ENCODE data around the gene CCDC85A. TPM values are rescaled to one million over a fixed set of nuclear protein-coding genes. Genes with fewer than 3 reads are reported as not detected.
"Not testable (repeated sequence)": the region's sequence is repeated elsewhere in the genome, so short reads cannot be mapped to it uniquely, and the experiment has no call there.

The CCDC85A gene
- polyA plus RNA-seq (ENCODE audit: insufficient read length in 4 of 4), result 1 to 10 TPM; 1.3 to 2.0 (median 1.7) TPM

- peak; percentile 56 to 74 (median 64) for DNase-seq (ENCODE audit: low read depth in 4 of 4, low spot score in 3 of 4)
Measured at GRCh38 chr2:56183643-56184499, at the start of gene CCDC85A. CCDC85A (plus strand) TSS chr2:56183990; CDS start chr2:56184625, 635 bp downstream.

GRCh38 chr2:56134861-56135260 is 48.9 kb upstream of the CCDC85A start:
- no peak for DNase-seq (ENCODE audit: low read depth in 4 of 4, low spot score in 3 of 4)

GRCh38 chr2:56142497-56143061 is 41.2 kb upstream of the CCDC85A start:
- not testable (repeated sequence) for DNase-seq (ENCODE audit: low read depth in 4 of 4, low spot score in 3 of 4)

DNA sequence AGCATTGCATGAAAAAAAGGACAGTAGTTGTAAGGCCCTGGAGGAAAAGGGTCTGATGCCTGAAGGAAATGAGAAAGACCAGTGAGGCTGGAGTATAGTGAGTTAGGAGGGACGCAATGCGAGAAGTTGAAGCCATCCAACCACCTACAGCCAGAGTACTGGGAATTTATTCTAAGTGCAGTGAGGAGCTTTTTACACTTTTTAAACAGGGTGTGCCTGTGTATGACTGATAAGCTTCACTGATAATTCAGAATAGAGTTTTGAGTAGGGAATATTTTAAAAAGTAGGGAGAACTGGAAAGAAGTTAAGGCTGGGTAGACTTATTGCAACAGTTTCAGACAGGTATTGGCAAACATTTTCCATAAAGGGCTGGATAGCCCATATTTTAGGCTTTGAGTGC is 35.9 kb upstream of the CCDC85A start:
- DNase-seq (ENCODE audit: low read depth in 4 of 4, low spot score in 3 of 4), result no peak

DNA sequence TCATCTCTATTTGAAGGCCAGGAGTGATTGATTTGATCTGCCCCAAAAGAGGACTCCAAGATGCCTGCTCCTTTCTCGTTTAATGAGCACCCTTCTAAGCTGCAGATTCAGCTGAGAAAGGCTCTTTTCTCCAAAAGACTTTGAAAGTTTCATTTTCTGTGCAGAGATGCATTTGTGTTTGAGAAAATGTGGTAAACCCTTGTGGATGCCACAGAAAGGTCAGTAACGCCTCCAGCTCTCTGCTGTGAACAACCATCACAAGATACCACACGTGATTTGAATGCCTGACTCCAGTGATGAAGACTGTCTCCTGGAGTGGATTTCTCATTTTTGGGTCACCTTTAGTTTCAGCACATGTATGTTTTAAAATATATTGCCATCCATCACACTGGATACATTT is 35.0 kb upstream of the CCDC85A start:
- DNase-seq (ENCODE audit: low read depth in 4 of 4, low spot score in 3 of 4), result no peak

DNA sequence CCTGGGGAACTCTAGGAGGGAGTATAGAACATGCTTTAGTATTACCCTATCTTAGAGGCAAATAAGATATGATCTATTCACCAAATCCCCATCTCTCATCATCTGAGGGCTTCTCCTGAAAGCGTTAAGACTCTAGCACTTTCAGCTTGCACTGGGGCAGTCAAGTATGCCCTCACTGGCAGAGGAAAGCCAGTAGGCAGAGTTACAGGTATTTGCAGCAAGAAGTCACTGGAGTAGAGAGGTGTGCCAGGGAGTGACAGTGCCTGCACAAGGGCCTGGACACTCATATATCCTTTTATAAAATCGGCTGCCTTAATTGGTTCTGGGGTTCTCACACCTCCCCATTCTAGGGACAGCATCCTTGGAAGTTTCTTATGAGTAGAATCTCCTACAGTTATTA is 31.9 kb upstream of the CCDC85A start:
- no peak for DNase-seq (ENCODE audit: low read depth in 4 of 4, low spot score in 3 of 4)

DNA sequence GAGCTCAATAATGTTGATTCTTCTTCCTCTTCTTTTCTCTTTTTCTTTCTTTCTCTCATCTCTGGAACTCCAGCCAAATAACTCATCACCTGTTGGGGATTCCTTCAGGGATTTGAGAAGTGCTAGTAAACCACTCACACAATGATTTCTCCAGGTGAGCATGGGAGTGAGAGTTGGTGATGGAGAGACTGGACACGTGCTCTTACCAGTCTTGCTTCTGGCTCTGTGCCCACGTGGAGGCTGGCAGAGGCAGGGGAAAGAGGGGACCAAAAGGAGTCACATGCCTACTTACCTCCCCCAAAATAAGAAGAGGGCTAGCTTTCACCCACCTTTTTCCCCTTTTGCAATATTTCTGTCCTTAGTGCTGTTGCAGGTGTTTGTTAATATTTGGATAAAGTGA is 28.6 kb upstream of the CCDC85A start:
- no peak for DNase-seq (ENCODE audit: low read depth in 4 of 4, low spot score in 3 of 4)

DNA sequence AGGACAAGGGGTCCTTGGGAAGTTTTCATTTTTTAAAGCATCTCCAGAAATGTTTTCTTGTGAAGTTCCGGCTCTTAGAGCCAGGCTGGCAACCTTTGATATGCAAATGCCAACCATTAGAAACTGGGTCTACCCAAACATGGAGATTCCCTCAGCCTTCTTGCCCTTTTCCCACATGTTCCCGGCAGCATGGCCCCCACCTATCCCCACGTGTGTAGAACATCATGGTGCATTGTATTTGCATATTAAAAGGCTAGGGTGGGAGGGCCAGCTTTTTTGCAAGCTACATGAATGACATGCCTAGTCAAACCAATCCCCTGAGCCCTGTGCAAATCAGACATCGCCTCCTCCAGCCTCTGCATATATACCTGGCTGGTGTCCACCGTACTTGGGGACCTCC is 23.9 kb upstream of the CCDC85A start:
- not testable (repeated sequence) for DNase-seq (ENCODE audit: low read depth in 4 of 4, low spot score in 3 of 4)

DNA sequence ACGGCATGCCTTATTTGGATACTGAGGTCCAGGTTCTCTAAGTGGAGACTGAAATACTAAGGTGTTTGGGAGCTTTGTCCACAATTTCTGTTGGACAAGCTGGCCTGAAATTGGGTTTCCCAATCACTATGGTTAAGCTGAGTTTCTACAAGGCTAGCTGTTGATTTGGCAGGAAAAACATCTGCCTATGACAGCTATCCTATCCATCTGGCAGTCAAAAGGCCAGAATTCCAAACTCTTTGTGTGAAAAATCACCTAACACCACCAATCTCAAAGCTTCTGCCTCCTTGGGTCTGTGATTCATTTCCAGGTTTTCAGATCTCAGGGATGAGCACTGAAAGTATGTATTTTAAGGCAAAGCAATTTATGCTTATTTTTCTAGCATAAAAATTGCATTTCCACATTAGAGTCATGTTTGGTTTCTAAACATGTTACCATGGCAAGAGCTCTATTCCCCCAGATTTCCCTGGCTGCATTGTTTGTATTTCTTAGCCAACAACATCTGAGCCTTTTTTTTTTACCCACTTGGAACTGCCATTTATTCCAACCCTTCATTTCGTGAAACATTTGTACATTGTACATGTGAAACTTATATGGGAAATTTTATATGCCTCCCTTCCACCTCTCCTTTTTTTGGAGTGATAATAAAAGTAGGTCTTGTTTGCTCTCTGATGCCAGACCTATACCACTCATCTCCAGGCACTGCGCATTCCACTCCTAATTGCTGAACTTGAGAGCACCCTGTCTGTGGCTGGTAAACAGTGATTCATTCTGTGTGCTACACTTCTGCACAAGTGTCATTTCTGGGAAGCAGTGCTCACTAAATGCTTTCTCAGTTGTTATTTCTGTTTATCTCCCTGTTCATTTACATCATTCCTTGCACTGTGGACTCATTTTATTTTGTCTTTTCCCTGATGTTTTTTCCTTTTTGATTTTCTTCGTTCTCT is 15.9 kb upstream of the CCDC85A start:
- DNase-seq (ENCODE audit: low read depth in 4 of 4, low spot score in 3 of 4), result no peak

DNA sequence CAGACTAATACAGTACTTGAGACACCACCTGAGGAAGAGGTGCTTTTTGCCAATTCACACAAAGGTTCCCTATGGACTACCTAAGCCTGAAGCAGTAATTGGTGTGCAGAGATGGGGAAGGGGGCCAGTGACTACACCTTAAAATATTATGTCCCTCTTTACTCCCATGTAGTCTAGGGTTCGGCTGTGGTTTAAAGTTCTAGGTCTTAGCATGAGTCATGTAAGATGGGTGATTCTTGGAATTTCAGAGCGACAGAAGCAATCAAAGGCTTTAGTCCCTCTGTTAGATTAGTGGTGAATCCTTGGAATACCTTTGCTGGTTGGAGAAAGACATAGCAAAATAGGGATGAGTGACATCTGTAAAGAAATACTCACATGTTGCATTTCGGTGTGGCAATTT is 14.3 kb upstream of the CCDC85A start:
- no peak for DNase-seq (ENCODE audit: low read depth in 4 of 4, low spot score in 3 of 4)

DNA sequence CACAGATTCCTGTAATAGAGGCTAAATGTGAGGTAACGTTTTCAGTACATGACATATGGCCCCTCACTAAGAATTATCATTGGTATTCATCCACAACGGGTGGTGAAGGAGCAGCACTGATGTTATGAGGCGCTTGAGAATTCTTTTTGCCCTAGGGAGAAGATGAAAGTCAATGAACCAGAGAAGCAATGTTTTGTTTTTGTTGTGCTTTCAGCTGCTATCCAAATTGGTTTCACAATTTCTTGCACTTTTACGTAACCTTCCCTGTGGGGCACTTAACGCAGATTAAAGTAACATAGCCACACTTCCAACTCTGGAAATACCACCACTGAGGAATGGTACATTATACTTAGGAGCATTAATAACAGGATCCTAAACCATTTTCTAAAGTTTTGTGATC is 13.3 kb upstream of the CCDC85A start:
- no peak for DNase-seq (ENCODE audit: low read depth in 4 of 4, low spot score in 3 of 4)

DNA sequence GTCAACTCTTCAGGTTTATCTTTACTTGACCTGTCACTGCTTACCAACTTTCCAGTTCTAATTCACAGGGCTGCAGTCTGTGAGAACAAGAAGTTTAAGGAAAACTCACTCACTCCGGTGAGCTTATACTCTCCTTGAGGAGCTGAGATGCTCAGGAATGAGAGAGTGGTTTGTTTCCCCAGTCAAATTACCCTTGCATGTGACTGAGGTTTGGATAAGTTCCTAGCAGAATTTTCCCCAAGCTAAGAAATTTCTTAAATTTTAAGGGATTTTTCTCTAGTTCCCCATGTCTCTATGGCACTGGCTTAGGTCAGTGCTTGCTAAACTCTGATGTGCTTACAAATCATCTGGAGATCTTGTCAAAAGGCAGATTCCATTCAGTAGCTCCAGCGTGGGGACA is 12.8 kb upstream of the CCDC85A start:
- DNase-seq (ENCODE audit: low read depth in 4 of 4, low spot score in 3 of 4), result no peak

- no peak for DNase-seq (ENCODE audit: low read depth in 4 of 4, low spot score in 3 of 4)
Measured at GRCh38 chr2:56175779-56176178, 8.0 kb upstream of the CCDC85A start.

DNA sequence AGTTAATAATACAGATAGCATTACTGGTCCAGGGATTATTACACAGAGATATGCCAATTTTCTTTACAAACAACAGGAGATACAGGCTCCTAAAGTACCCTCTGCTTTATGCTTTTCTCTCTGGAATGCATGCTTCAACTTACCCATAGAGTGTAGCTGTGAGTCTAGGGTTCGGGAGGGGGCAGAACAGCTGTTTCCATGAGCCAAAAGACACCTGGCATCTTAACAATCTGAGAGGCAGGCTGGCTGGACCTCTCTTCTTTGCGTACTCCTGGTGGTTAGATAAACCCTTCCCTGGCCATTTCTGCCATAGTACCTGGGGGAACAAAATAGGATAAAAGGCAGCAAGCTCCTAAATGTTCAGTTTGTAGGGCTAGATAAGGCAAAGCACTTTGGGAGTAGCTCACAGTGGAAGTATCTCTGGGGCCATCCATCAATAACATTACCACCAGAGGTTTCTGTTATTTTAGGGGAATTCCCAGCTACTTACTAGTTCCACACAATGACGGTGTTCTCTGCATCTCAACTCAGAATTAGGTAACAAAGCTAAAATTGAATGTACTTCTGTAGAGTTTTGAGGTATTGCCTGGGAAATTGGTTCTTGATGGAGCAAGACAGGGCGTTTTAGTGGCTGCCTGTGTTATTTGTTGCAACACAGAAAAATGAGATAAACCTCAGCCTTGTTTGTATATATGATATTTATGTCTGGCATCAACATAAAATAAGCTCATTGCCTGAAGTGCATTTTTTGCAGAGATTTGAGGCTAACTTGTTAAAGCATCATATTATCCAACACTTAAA is 6.2 kb upstream of the CCDC85A start:
- DNase-seq (ENCODE audit: low read depth in 4 of 4, low spot score in 3 of 4), result no peak

GRCh38 chr2:56179931-56180330 is 3.9 kb upstream of the CCDC85A start:
- DNase-seq (ENCODE audit: low read depth in 4 of 4, low spot score in 3 of 4), result no peak

DNA sequence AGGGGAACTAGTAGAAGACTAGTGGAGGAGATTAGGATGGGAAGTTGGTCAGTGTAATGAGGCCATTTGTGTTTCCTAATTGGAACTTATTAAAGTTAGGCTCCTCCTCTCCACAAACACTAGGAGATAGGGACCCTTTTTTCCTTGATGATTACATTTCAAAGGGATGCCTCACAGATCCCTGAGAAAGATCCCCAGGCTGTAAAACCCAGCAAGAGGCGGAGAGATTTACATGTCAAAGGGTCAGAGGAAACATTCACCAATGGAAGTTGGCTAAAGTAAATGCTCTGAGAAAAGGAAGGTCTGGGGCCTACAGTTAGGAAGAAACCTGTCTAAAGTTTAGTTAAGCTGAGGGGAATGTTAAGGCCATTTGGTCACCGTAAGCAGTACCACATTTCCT is 1.4 kb upstream of the CCDC85A start:
- no peak for DNase-seq (ENCODE audit: low read depth in 4 of 4, low spot score in 3 of 4)

- DNase-seq (ENCODE audit: low read depth in 4 of 4, low spot score in 3 of 4), result peak in 1 of 4 donors; percentile 2
Measured at GRCh38 chr2:56184500-56185011, 766 bp downstream of the CCDC85A start.

- peak in 1 of 4 donors; percentile 5 for DNase-seq (ENCODE audit: low read depth in 4 of 4, low spot score in 3 of 4)
Measured at GRCh38 chr2:56185101-56185581, 1.4 kb downstream of the CCDC85A start.

- DNase-seq (ENCODE audit: low read depth in 4 of 4, low spot score in 3 of 4), result peak in 1 of 4 donors; percentile 5
Measured at GRCh38 chr2:56185582-56186046, 1.8 kb downstream of the CCDC85A start.

DNA sequence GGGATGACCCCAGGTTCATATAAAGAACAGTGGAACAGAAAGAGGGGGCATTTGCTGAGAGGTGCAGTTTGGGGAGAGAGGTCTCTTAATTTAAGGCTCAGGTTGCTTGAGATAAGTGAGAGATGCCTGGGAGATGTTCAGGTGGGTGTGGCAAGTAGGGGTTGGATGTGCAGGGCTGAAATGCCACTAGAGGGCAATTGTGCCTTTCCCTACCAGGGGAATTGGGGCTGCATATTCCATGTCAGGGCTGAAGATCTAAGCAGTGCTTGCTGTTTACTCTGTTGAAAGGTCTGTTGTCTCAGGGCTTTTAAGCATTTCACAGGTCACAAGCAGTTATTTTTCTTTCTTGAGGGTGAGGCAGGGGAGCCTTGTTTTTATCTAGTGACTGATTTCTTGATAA is 7.8 kb downstream of the CCDC85A start:
- peak in 1 of 4 donors; percentile 4 for DNase-seq (ENCODE audit: low read depth in 4 of 4, low spot score in 3 of 4)
